A549 (cell line): ENCODE measurements around the gene GMDS. TPM values are rescaled to one million over a fixed set of nuclear protein-coding genes. Genes with fewer than 3 reads are reported as not detected.
A peak's percentile ranks its signal among the peaks of the same experiment; 100 is the strongest.

Source experiments
- ATAC-seq, 2 experiments: fragments of 200-7000 bp in 1 of 2; fragments of >200 bp in 1 of 2; cut with Nextera tagmentation in 1 of 2; cut with Tn5 transposase in 1 of 2; 3 replicates each; pipeline versions ENCODE4 v1.8.0 to v1.9.1; 2018 to 2020; ENCODE audit warnings: mild to moderate bottlenecking in 1 of 2, moderate library complexity in 1 of 2
- CTCF ChIA-PET: fragments of 300-600 bp; sonication (Branson Sonifier 250); formaldehyde crosslinking; extraction: SDS; loops from one replicate; lab custom pipeline; 2021; ENCODE audit warnings: antibody characterized with exemption, inconsistent platforms; lab: Yijun Ruan, JAX
- POLR2A ChIA-PET: fragments of 350-600 bp; formaldehyde crosslinking; extraction: SDS; loops from one replicate; lab custom pipeline; 2021; ENCODE audit warnings: antibody characterized with exemption, inconsistent platforms; lab: Yijun Ruan, JAX
- DNase-seq, 2 experiments: peaks; one replicate each; pipeline versions ENCODE4 v3.0.0 to v3.0.0-alpha.2; 2011 to 2016; ENCODE audit warnings: low read depth in 1 of 2, low spot score in 1 of 2
- FAIRE-seq: peaks from 2 replicates; lab custom pipeline; 2011; peaks lifted over from hg19 to GRCh38; lab: Jason Lieb, UNC
- H3K27ac ChIP-seq, 2 experiments: fragments of >200 bp; sonication (Bioruptor Twin); formaldehyde crosslinking; 3 replicates each; pipeline ENCODE4 v1.5.1; 2016 to 2017
- H3K4me1 ChIP-seq: fragments of >200 bp; sonication (Bioruptor Twin); formaldehyde crosslinking; 3 replicates; pipeline ENCODE4 v1.6.1; 2016
- H3K4me2 ChIP-seq: fragments of >200 bp; sonication (Bioruptor Twin); formaldehyde crosslinking; 3 replicates; pipeline ENCODE4 v1.6.1; 2016
- H3K4me3 ChIP-seq: fragments of >200 bp; sonication (Bioruptor Twin); formaldehyde crosslinking; 3 replicates; pipeline ENCODE4 v1.5.1; 2016
- H3K9me3 ChIP-seq: fragments of >200 bp; sonication (Bioruptor Twin); formaldehyde crosslinking; 3 replicates; pipeline ENCODE4 v1.6.1; 2016
- CBX2 ChIP-seq: fragments of 200-600 bp; sonication (generic); IDR thresholded peaks from 2 replicates; pipeline ENCODE4 v1.6.1; 2016; ENCODE audit warnings: low read depth, mild to moderate bottlenecking, borderline replicate concordance
- CEBPB ChIP-seq, 2 experiments: fragments of >200 bp in 1 of 2; sonication (Bioruptor Twin) in 1 of 2; formaldehyde crosslinking in 1 of 2; IDR thresholded peaks; 2 replicates each; pipeline ENCODE4 v1.6.1; 2012 to 2016
- E2F6 ChIP-seq: IDR thresholded peaks from 2 replicates; pipeline ENCODE4 v1.6.1; 2012; ENCODE audit warnings: low read depth, borderline replicate concordance
- EHF ChIP-seq: fragments of 250-450 bp; sonication (Bioruptor Pico); IDR thresholded peaks from 2 replicates; pipeline ENCODE4 v1.5.0; 2020; ENCODE audit warnings: mild to moderate bottlenecking
- ELK1 ChIP-seq: fragments of 150-350 bp; IDR thresholded peaks from 2 replicates; pipeline ENCODE4 v1.6.1; 2014; ENCODE audit warnings: low read depth, mild to moderate bottlenecking, low read length
- EP300 ChIP-seq, 2 experiments: fragments of >200 bp; sonication (Bioruptor Twin); formaldehyde crosslinking; IDR thresholded peaks; 2 replicates in 1 of 2; 3 replicates in 1 of 2; pipeline ENCODE4 v1.6.1; 2016 to 2017
- ESRRA ChIP-seq: fragments of 150-350 bp; IDR thresholded peaks from 2 replicates; pipeline ENCODE4 v1.6.1; 2014; ENCODE audit warnings: mild to moderate bottlenecking, low read length, borderline replicate concordance
- HEYL ChIP-seq: fragments of 250-450 bp; sonication (Bioruptor Pico); IDR thresholded peaks from 2 replicates; pipeline ENCODE4 v1.8.0; 2021; ENCODE audit warnings: mild to moderate bottlenecking, moderate library complexity
- HOXB5 ChIP-seq: fragments of 250-450 bp; sonication (Bioruptor Pico); IDR thresholded peaks from 2 replicates; pipeline ENCODE4 v1.5.0; 2020; ENCODE audit warnings: mild to moderate bottlenecking, moderate library complexity
- KDM5A ChIP-seq: fragments of 200-600 bp; sonication (generic); IDR thresholded peaks from 2 replicates; pipeline ENCODE4 v1.6.1; 2016; ENCODE audit warnings: antibody characterized with exemption, mild to moderate bottlenecking
- MAFK ChIP-seq: fragments of 450-650 bp; IDR thresholded peaks from 2 replicates; pipeline ENCODE4 v1.6.1; 2014; ENCODE audit not compliant: partially characterized antibody
- MYC ChIP-seq: IDR thresholded peaks from 2 replicates; pipeline ENCODE4 v1.6.1; 2012; ENCODE audit warnings: mild to moderate bottlenecking, inconsistent platforms, low read length, improper control_type of control experiment, borderline replicate concordance
- NPAS2 ChIP-seq: fragments of 250-450 bp; sonication (Bioruptor Pico); IDR thresholded peaks from 2 replicates; pipeline ENCODE4 v1.8.0; 2022; ENCODE audit warnings: mild to moderate bottlenecking, moderate library complexity, borderline replicate concordance
- PHF8 ChIP-seq: fragments of 200-600 bp; sonication (generic); IDR thresholded peaks from 2 replicates; pipeline ENCODE4 v1.6.1; 2016; ENCODE audit warnings: low read depth, mild to moderate bottlenecking, antibody characterized with exemption, moderate library complexity, borderline replicate concordance
- POLR2A ChIP-seq: IDR thresholded peaks from 2 replicates; pipeline ENCODE4 v1.6.1; 2012; ENCODE audit warnings: mild to moderate bottlenecking, low read length
- POLR2AphosphoS2 ChIP-seq: conservative IDR thresholded peaks from 2 replicates; pipeline ENCODE4 v1.6.1; 2012; ENCODE audit warnings: low read length, improper control_type of control experiment, inconsistent platforms
- RCOR1 ChIP-seq: fragments of 150-350 bp; IDR thresholded peaks from 2 replicates; pipeline ENCODE4 v1.6.1; 2014; ENCODE audit warnings: antibody characterized with exemption, low read length, low read depth
- TP53 ChIP-seq: fragments of 250-450 bp; sonication (Bioruptor Pico); IDR thresholded peaks from 2 replicates; pipeline ENCODE4 v1.5.0; 2021; ENCODE audit warnings: mild to moderate bottlenecking, moderate library complexity
- USF2 ChIP-seq: fragments of 450-650 bp; IDR thresholded peaks from 2 replicates; pipeline ENCODE4 v1.6.1; 2014; ENCODE audit warnings: antibody characterized with exemption
- ZC3H11A ChIP-seq: fragments of 450-650 bp; IDR thresholded peaks from 2 replicates; pipeline ENCODE4 v1.6.1; 2014; ENCODE audit warnings: antibody characterized with exemption, mild to moderate bottlenecking
- ZFP36 ChIP-seq: fragments of 450-650 bp; IDR thresholded peaks from 2 replicates; pipeline ENCODE4 v1.6.1; 2014; ENCODE audit warnings: borderline replicate concordance; ENCODE audit not compliant: partially characterized antibody
- ZSCAN20 ChIP-seq: fragments of 250-450 bp; sonication (Bioruptor Pico); IDR thresholded peaks from 2 replicates; pipeline ENCODE4 v1.8.0; 2022; ENCODE audit warnings: mild to moderate bottlenecking, moderate library complexity
- WGBS: methylation state at CpG from one replicate; pipeline ENCODE4 v1.1.6; 2017; ENCODE audit errors: missing lambda C conversion rate; 5-methylcytosine and 5-hydroxymethylcytosine counted together
- polyA plus RNA-seq, 4 experiments: library from polyadenylated mRNA; depleted of rRNA in 3 of 4; stranded (reverse); fragments of >200 nt; fragmentation: RNase III in 1 of 4; extraction: RNeasy Plus Mini Kit Qiagen cat#74134 plus additional on column Dnase treatment in 1 of 4; gene quantifications; 2 replicates in 3 of 4; 3 replicates in 1 of 4; pipeline ENCODE4 v1.2.3, GENCODE V29; 2011 to 2017
- TF ChIP-seq, protein P1 (sequence below): IDR thresholded peaks from 2 replicates; pipeline ENCODE4 v1.6.1; 2012
- TF ChIP-seq, protein P2 (sequence below): IDR thresholded peaks from 2 replicates; pipeline ENCODE4 v1.6.1; 2012

Gene GMDS
- polyA plus RNA-seq, 2 of the 4 experiments (the other 2 are of a cell fraction), result 9.9 to 12.4 TPM

- WGBS, result 96% methylated on average over 10 of the region's 50 CpGs
- peaks cover 13% of the 10 kb centered on the region; the same call in 2 of the 3 replicates for H3K4me1 ChIP-seq
- H3K27ac ChIP-seq, result no peak overlapping the region
- ATAC-seq (no peak), FAIRE-seq (no peak), DNase-seq (no peak)
- H3K4me2 ChIP-seq, result no peak overlapping the region
- POLR2A ChIA-PET, result interaction anchor here (0.9 kb wide), 1 partner anchor 10 kb away, joined by 3 read pairs; no protein-coding TSS in a partner anchor
- H3K9me3 ChIP-seq, result no peaks in the 10 kb centered on the region
- TF ChIP-seq EHF, result no peak
- no peak for TF ChIP-seq E2F6
- no peak for TF ChIP-seq MAFK
- no peak for TF ChIP-seq ZC3H11A
- TF ChIP-seq HOXB5 (CRISPR knock-in tag), result no peak
- TF ChIP-seq EP300 (IDR thresholded peaks at IDR 0.05), result no peak
- no peak for TF ChIP-seq ZFP36
- TF ChIP-seq TP53, result no peak
- TF ChIP-seq KDM5A, result no peak
- no peak for TF ChIP-seq CBX2
- TF ChIP-seq, protein P1, sequence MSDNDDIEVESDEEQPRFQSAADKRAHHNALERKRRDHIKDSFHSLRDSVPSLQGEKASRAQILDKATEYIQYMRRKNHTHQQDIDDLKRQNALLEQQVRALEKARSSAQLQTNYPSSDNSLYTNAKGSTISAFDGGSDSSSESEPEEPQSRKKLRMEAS, result no peak
- no peak for TF ChIP-seq RCOR1
- TF ChIP-seq, all 56 proteins: peak for 0
- CTCF ChIA-PET, result interaction anchor here (1.3 to 1.7 kb wide), 2 partner anchors 489 to 739 kb away, joined by 5 to 7 read pairs; no protein-coding TSS in a partner anchor
- H3K4me3 ChIP-seq, result no peak overlapping the region
Observed at GRCh38 chr6:1615151-1615852, 630.1 kb downstream of the GMDS start.

DNA sequence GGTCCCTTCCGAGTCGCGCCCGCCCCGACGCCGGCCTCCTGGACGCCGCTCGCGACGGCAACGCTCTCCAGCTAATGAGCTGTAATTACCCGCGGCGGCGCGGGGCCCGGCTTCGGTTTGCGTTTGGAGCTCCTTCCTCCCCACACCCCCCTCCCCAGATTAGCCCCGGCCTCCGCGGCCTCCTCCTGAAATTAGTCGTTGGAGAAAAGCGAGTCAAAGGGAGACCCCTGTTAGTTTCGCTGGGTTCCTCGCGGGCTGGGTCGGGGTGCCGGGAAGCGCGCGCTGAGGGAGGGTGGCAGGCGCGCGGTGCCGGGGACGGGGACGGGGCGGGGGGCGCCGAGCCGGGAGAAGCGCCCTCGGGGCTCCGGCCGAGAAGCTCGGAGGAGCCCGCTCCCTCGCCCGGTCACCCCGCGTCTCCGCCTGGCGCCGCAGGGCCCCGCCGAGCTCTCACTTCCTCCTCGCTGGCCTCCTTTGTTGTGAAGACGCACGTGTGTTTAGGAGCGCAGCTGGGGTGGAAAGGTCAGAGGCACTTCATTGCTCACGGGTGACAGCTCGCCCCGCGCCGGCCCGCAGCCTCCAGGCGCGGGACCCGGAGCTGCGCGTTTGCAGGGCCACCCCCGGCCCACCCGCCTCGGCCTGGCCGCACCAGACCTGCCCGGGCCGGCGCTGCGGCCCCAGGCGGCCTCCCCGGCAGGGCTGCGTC is 630.8 kb downstream of the GMDS start:
- FAIRE-seq (no peak), ATAC-seq (no peak), DNase-seq (no peak)
- Histone ChIP-seq H3K9me3 (no peaks in the 10 kb centered on the region), H3K4me3 (no peak overlapping the region), H3K27ac (no peak overlapping the region), H3K4me2 (peak overlapping the region; percentile 99; the same call in 2 of the 3 replicates), H3K4me1 (peaks cover 13% of the 10 kb centered on the region; the same call in 2 of the 3 replicates)
- POLR2A ChIA-PET, result interaction anchor here (0.9 kb wide), 1 partner anchor 11 kb away, joined by 3 read pairs; no protein-coding TSS in a partner anchor
- 95% methylated on average over 39 of the region's 85 CpGs for WGBS
- CTCF ChIA-PET, result interaction anchor here (1.3 to 1.7 kb wide), 2 partner anchors 490 to 739 kb away, joined by 5 to 7 read pairs; no protein-coding TSS in a partner anchor
- TF ChIP-seq MAFK, result no peak
- no peak for TF ChIP-seq ZFP36
- TF ChIP-seq CEBPB (IDR thresholded peaks at IDR 0.05), result no peak
- no peak for TF ChIP-seq E2F6
- TF ChIP-seq CBX2, result no peak

- POLR2A ChIA-PET, result no interaction called here
- no peak for FAIRE-seq
- H3K27ac ChIP-seq, result peak overlapping the region in 1 of 2 experiments; percentile 64; a peak in 2 of 6 replicates
- H3K4me3 ChIP-seq, result peak overlapping the region; percentile 83
- H3K9me3 ChIP-seq, result no peaks in the 10 kb centered on the region
- peaks cover 13% of the 10 kb centered on the region; the same call in 2 of the 3 replicates for H3K4me1 ChIP-seq
- no peak for ATAC-seq
- CTCF ChIA-PET, result interaction anchor here (1.3 to 1.7 kb wide), 2 partner anchors 490 to 740 kb away, joined by 5 to 7 read pairs; no protein-coding TSS in a partner anchor
- WGBS, result 39% methylated on average over 23 of the region's 60 CpGs
- DNase-seq, result no peak
- peak overlapping the region; percentile 99 for H3K4me2 ChIP-seq
- TF ChIP-seq PHF8, result no peak
- TF ChIP-seq ELK1, result no peak
- TF ChIP-seq USF2, result no peak
- TF ChIP-seq ESRRA, result no peak
- TF ChIP-seq NPAS2 (CRISPR knock-in tag), result no peak
- TF ChIP-seq MYC, result no peak
- no peak for TF ChIP-seq HEYL
- no peak for TF ChIP-seq POLR2A
- TF ChIP-seq, protein P2, sequence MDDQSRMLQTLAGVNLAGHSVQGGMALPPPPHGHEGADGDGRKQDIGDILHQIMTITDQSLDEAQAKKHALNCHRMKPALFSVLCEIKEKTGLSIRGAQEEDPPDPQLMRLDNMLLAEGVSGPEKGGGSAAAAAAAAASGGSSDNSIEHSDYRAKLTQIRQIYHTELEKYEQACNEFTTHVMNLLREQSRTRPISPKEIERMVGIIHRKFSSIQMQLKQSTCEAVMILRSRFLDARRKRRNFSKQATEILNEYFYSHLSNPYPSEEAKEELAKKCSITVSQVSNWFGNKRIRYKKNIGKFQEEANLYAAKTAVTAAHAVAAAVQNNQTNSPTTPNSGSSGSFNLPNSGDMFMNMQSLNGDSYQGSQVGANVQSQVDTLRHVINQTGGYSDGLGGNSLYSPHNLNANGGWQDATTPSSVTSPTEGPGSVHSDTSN, result no peak
- TF ChIP-seq POLR2AphosphoS2, result no peak
- TF ChIP-seq KDM5A, result no peak
- TF ChIP-seq ZSCAN20 (CRISPR knock-in tag), result no peak
Observed at GRCh38 chr6:1613688-1614447, 631.5 kb downstream of the GMDS start.
